ENCODE data around the gene WASHC4.

Gene WASHC4

GRCh38 chr12:105209091-105209490 is 101.6 kb downstream of the WASHC4 start:
- DNase-seq (ENCODE audit: low read depth in 2 of 2), result no peak

GRCh38 chr12:105212438-105212837 is 104.9 kb downstream of the WASHC4 start:
- DNase-seq (ENCODE audit: low read depth in 2 of 2), result no peak

DNA sequence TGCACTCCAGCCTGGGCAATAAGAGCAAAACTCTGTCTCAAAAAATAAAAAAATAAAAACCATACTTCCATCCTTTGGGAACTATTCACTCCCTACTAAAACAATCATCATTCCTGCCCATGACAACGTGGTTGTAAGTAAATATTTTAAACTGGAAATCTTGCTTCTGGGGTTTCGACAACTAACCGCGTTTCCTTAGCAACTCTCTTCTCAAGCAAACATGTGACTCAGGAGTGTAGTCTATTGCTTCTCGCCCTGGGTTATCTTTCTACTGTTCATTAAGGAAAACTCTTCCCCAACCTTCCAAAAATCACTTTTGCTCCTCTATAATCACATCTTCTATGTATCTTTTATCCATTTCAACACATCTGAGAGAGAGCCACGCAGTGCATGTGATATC is 106.6 kb downstream of the WASHC4 start:
- no peak for DNase-seq (ENCODE audit: low read depth in 2 of 2)

GRCh38 chr12:105214670-105215375 is 107.3 kb downstream of the WASHC4 start:
- DNase-seq (ENCODE audit: low read depth in 2 of 2), result no peak

DNA sequence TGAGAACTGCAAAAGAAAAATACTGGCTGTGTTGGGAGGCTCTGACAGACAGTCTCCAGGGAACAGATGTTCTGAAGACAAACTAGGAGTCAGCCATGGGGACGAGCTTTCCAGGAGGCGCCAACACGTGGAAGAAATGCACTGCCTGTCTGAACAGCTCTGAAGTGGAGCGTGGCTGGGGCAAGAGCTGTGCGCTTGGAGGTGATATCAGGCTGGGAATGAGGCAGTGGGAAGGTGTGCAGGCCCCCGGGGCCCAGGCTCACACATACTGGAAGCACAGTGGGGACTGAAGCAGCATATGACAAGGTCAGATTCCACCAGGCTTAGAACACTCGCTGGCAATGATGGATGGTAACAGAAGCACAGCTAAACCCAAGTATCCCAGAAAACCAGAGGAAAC is 110.9 kb downstream of the WASHC4 start:
- no peak for DNase-seq (ENCODE audit: low read depth in 2 of 2)

All from stimulated activated CD8-positive, alpha-beta memory T cell treated with anti-CD3 and anti-CD28 coated beads, Interleukin-15, amount 100 ng/mL, for 48 hours (primary cell).